HG02870 (cell line): ENCODE measurements around the gene RAD9B.

Source experiments
- ATAC-seq: cut with Tn5 transposase; IDR thresholded peaks from one replicate; pipeline ENCODE4 v1.9.1; 2021; ENCODE audit warnings: mild to moderate bottlenecking, moderate library complexity; ENCODE audit not compliant: unreplicated experiment

The RAD9B gene

DNA sequence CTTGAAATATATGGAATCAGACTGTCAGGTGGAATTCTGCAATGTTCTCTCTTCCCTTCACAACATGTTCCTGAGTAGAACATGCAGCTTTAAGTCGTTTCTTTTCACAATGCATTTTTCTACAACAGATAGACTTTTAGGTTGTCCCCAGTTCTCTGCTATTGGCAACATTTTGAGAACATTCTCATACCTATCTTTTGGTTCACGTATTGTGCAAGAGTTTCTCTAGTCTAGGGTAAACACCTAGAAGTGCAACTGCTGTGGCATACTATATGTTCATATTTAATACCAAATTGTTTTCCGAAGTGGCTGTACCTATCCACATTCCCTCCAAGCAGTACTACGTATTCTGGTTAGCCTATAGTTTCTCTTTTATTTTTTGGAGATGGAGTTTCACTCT lies 48.9 kb downstream of the RAD9B start:
- no peak for ATAC-seq
